Measurements from ENCODE around the gene C1orf141.

Gene C1orf141

GRCh38 chr1:67120855-67121619, 13.7 kb downstream of the C1orf141 start:
- H3K27me3 ChIP-seq (replicated peaks; ENCODE audit: control insufficient read depth, insufficient read depth, low read length) = no peaks in the 10 kb centered on the region
- DNase-seq (ENCODE audit: extremely low read depth, insufficient read length) = no peak
- no peaks in the 10 kb centered on the region for H3K36me3 ChIP-seq (ENCODE audit: control insufficient read depth, insufficient read depth, low read length)
- no peak overlapping the region for H3K4me3 ChIP-seq (replicated peaks; ENCODE audit: low read depth, low read length)
- no peak for TF ChIP-seq CTCF (IDR thresholded peaks at IDR 0.05; ENCODE audit: insufficient read depth, low read length, poor library complexity, severe bottlenecking)

DNA sequence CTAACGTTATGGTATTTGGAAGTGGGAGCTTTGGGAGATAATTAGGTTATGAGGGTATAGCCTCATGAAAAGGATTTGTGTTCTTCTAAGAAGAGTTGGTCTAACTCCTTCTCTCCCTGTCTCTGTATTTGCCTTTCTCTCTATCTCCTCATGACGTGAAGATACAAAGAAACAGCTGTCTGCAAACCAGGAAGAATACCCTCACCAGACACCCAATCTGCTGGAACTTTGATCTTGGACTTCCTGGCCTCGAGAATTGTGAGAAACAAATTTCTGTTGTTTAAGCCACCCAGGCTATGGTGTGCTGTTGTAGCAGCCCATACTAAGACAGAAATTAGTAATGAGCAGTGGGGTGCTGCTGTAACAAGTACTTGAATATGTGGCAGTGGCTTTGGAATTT, 16.1 kb downstream of the C1orf141 start:
- Histone ChIP-seq H3K36me3 (ENCODE audit: control insufficient read depth, insufficient read depth, low read length) (no peaks in the 10 kb centered on the region), H3K27me3 (replicated peaks; ENCODE audit: control insufficient read depth, insufficient read depth, low read length) (no peaks in the 10 kb centered on the region), H3K4me3 (replicated peaks; ENCODE audit: low read depth, low read length) (no peak overlapping the region)
- no peak for TF ChIP-seq CTCF (IDR thresholded peaks at IDR 0.05; ENCODE audit: insufficient read depth, low read length, poor library complexity, severe bottlenecking)
- no peak for DNase-seq (ENCODE audit: extremely low read depth, insufficient read length)

- no peak for DNase-seq (ENCODE audit: extremely low read depth, insufficient read length)
- no peaks in the 10 kb centered on the region for H3K27me3 ChIP-seq (replicated peaks; ENCODE audit: control insufficient read depth, insufficient read depth, low read length)
- H3K36me3 ChIP-seq (ENCODE audit: control insufficient read depth, insufficient read depth, low read length) = no peaks in the 10 kb centered on the region
- H3K4me3 ChIP-seq (replicated peaks; ENCODE audit: low read depth, low read length) = no peak overlapping the region
- TF ChIP-seq CTCF (IDR thresholded peaks at IDR 0.05; ENCODE audit: insufficient read depth, low read length, poor library complexity, severe bottlenecking) = no peak
These were observed 16.6 kb downstream of the C1orf141 start for GRCh38 chr1:67118191-67118590.

GRCh38 chr1:67114162-67114561, 20.6 kb downstream of the C1orf141 start:
- Histone ChIP-seq H3K27me3 (replicated peaks; ENCODE audit: control insufficient read depth, insufficient read depth, low read length) (no peaks in the 10 kb centered on the region), H3K36me3 (ENCODE audit: control insufficient read depth, insufficient read depth, low read length) (no peaks in the 10 kb centered on the region), H3K4me3 (replicated peaks; ENCODE audit: low read depth, low read length) (no peak overlapping the region)
- no peak for DNase-seq (ENCODE audit: extremely low read depth, insufficient read length)
- TF ChIP-seq CTCF (IDR thresholded peaks at IDR 0.05; ENCODE audit: insufficient read depth, low read length, poor library complexity, severe bottlenecking) = no peak

- no peak for TF ChIP-seq CTCF (IDR thresholded peaks at IDR 0.05; ENCODE audit: insufficient read depth, low read length, poor library complexity, severe bottlenecking)
- DNase-seq (ENCODE audit: extremely low read depth, insufficient read length) = peak; percentile 16
- H3K4me3 ChIP-seq (replicated peaks; ENCODE audit: low read depth, low read length) = no peak overlapping the region
- H3K36me3 ChIP-seq (ENCODE audit: control insufficient read depth, insufficient read depth, low read length) = no peaks in the 10 kb centered on the region
- no peaks in the 10 kb centered on the region for H3K27me3 ChIP-seq (replicated peaks; ENCODE audit: control insufficient read depth, insufficient read depth, low read length)
These were observed 24.4 kb downstream of the C1orf141 start for GRCh38 chr1:67110352-67110751.

- no peaks in the 10 kb centered on the region for H3K36me3 ChIP-seq (ENCODE audit: control insufficient read depth, insufficient read depth, low read length)
- TF ChIP-seq CTCF (IDR thresholded peaks at IDR 0.05; ENCODE audit: insufficient read depth, low read length, poor library complexity, severe bottlenecking) = no peak
- DNase-seq (ENCODE audit: extremely low read depth, insufficient read length) = no peak
- no peaks in the 10 kb centered on the region for H3K27me3 ChIP-seq (replicated peaks; ENCODE audit: control insufficient read depth, insufficient read depth, low read length)
- H3K4me3 ChIP-seq (replicated peaks; ENCODE audit: low read depth, low read length) = no peak overlapping the region
These were observed 29.3 kb downstream of the C1orf141 start for GRCh38 chr1:67105508-67105907.

Measured in GM06990 (cell line).